Left colon (tissue), 2 donors: ENCODE data around the gene MACROD2. TPM values are rescaled to one million over a fixed set of nuclear protein-coding genes. Genes with fewer than 3 reads are reported as not detected.
"Not testable (repeated sequence)": the region's sequence is repeated elsewhere in the genome, so short reads cannot be mapped to it uniquely, and the experiment has no call there.

Source experiments
- ATAC-seq: fragments of 200-7000 bp; cut with Tn5 transposase; one replicate; pipeline ENCODE4 v1.9.1; 2020; ENCODE audit warnings: mild to moderate bottlenecking, moderate library complexity
- DNase-seq, 2 donors: peaks; one replicate each; pipeline ENCODE4 v3.0.0-alpha.2; 2020
- intact Hi-C, 2 donors: fragments of 100-400 bp; cut with DNase I in 1 of 2; cut with micrococcal nuclease in 1 of 2; formaldehyde crosslinking; loops; one replicate each; pipeline versions ENCODE4 v1.11.2 to v1.14.0; 2022; cut with DNase I, micrococcal nuclease
- total RNA-seq, 2 donors: library from RNA; stranded (reverse); fragmentation: NEBNext Ultra II Directional; extraction: Animal tissue kit (Norgen Biotek cat#: 25700); gene quantifications; one replicate each; pipeline ENCODE4 v1.2.1, GENCODE V29; 2021
- donor health status: DM: no; HTN: no; CAD: no.
- donor health status: DM: yes; HTN: yes; CAD: no.

MACROD2 gene
- total RNA-seq, 2 donors from 2014 or later, result 5.2 to 6.6 TPM

DNA sequence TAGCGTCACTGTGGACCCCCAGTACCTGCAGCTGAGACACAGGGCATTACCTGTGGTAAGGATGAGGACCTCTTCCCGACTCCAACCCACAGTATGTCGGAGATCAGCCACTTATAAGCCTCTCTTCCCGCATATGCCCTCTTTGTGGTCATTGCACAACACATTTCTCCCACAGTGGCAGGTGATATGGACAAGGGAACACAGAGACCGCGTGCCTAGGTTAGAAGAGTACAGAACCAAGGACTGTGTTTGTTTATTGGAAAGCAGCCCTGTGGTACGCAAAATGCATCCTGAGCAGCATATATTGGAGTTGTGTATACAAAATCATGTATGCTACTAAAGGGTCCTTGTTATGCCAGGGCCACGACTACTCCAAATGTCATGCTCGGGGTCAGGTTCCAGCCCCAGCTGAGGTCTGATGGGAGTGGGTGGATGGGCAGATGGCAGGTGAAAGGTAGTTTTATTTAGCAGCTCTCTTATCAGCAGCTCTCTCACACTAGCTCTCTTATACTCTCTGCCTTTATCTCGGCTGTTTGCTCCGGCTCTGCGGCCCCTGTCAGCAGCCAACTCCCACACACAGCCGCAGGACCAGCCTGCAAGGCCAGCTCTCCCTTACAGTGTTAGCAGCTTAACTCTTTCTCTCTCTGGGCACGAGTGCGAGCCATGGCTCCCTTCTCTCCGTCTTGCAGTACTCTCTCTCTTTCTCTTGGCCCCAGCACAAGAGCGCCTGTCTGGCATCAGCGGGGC lies 2009.0 kb downstream of the MACROD2 start:
- no peak for ATAC-seq
- DNase-seq, result no peak
- intact Hi-C loops, result no loop called here

DNA sequence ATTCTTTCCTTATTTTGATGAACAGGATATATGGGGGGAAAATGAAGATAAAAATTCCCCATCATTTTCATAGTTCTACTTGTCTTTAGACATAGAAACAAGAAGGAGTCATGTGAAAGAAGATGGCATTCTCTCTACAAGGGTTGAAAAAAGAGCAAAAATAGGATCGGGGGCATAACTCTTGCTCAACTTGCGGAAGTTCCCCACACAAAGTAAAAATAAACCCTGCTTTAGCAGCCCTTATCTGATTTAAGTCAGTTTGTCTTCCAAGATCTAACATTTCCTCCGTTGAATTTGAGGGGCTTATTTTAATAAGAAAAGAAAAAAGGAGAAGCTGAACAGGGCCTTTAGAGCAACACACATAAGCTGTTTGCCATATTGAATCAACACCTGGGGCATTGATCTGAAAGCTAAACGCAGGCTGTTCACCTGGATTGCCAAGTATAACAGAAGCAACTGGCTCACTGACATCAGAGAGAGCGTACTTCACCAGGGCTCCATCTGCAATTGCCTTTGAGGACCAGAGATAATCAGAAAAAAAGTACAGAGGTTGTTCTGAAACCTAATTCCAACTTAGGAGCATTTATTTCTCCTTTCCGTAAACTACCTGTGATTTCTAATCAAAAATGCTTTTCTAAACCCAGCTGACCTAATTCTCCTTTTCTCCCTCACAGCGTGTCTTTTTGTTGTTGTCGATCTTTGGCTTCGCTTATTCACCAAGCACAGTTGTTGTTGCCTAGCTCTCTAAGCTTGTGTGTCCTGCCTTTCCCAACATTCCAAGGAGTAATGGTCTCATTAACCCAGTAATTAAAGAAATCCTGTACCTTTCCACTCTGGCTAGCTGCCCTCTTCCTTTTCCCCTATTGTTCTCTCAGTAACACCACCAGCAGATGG lies 2010.0 kb downstream of the MACROD2 start:
- intact Hi-C loops, result no loop called here
- ATAC-seq (no peak), DNase-seq (no peak)

DNA sequence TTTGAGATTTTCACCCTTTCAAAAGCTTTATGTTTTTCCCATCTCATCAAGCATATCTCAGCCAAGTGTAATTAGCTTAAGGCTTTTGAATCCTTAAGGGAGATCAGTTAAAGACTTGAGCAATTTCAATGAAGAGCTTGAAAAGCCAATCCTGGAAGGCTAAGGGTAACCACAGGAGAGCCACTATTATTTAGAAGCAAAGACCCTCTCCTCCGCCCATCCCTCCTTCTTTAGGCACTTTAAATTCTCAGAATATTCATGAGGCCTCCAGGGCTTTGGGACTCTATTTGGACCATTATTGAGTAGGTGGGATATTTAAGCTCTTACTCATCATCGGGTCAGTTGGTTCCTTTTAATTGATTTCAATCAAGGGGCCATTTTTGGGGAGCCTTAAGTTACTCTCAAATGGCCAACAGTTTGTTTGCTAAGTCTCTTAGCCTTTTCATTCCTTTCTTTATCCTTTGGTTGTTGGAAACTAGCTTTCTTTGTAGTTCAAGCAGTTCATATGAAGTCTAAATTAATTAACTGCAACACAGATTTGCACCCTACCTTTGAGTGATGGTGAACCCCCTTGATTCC lies 2010.7 kb downstream of the MACROD2 start:
- no peak for ATAC-seq
- intact Hi-C loops, result no loop called here
- no peak for DNase-seq

GRCh38 chr20:16007164-16007563 lies 2011.8 kb downstream of the MACROD2 start:
- ATAC-seq (no peak), DNase-seq (no peak)
- intact Hi-C loops, result no loop called here

DNA sequence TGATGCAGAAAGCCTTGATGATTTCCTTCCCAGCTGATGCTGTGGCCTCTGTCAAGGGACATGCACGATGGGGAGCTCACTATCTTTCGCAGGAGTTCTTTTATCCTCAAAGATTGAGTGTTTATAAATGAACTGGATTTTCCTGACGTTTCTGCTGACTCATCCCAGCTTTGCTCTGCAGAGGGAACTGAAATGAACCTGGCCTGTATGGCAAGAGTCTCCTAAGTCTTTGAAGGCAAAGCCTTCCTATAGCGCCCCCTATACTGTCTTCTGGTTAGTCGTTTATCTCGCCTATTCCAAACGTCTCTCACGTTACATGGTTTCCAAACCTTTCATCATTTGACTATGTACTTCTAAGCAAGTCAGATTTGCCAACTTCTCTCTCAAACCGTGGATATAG lies 2012.6 kb downstream of the MACROD2 start:
- DNase-seq (no peak), ATAC-seq (no peak)
- intact Hi-C loops, result no loop called here

DNA sequence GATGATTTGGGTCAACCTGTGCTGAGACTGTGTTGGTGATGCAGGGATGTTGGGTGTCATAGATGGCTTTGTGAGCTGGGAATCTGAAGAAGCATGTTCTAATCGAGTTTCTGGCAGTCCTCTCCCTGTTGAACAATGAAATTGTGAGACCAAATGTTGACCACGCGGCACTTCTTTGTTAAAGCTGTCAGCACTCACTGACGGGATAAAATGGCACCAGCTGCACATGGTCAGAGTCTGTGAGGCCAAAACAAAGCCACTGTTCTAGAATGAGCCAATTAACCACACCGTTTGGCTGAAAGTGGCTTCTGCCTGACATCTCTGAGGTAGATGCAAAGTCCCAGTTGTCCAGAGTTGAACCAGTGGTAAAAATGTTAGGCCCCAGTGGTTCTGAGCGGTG lies 2015.7 kb downstream of the MACROD2 start:
- intact Hi-C loops, result no loop called here
- no peak for DNase-seq
- no peak for ATAC-seq

DNA sequence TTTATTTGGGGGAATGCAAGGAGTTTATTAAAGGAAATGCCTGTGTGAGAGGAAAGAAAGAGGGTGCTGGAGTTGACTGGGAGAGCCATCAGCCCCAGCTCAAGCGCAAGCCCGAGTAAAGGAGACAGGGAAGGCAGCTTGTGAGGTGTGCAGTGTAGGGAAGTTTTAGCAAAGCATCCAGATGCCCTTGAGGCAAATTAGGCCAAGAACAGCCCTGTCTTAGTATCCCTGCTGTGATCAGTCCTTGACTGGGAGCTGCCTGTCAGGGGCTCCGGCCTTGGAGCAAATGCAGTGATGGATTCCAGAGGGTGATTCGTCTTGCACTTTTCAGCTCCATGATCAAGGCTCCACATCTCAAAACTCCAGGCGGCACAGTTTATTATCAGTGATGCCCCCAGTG lies 2016.2 kb downstream of the MACROD2 start:
- intact Hi-C loops, result no loop called here
- ATAC-seq (no peak), DNase-seq (no peak)

DNA sequence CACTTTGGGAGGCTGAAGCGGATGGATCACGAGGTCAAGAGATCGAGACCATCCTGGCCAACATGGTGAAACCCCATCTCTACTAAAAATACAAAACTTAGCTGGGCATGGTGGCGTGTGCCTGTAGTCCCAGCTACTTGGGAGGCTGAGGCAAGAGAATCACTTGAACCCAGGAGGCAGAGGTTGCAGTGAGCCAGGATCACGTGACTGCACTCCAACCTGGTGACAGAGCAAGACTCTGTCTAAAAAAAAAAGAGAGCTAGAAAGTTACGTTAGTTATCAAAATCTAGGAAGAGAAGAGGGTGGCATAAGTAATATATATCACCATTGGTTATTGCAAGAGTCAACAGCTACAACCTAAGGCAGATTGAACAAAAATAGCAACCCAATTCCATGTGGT lies 2017.6 kb downstream of the MACROD2 start:
- ATAC-seq, DNase-seq, intact Hi-C loops: not testable (repeated sequence)

- DNase-seq (no peak), ATAC-seq (no peak)
- intact Hi-C loops, result no loop called here
Measured at GRCh38 chr20:16013631-16014030, 2018.3 kb downstream of the MACROD2 start.

DNA sequence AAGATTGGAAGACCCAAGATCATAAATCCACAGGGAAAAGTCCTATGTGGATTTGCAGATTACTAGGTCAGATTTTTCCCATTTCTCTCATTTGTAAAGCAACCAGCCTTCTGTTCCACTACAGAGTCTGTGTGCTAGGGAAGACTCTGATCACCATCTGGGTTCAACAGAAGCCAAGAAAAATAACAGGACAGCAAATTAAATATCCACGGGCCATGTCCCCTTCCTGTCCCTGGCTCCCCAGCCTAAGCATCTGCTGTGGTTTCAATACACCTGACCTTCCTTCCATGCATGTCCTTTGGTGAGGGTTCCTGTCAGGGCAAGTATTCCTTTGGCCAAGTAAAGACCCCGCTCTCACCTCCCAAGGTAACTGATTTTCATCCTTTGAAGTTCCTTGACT lies 2019.1 kb downstream of the MACROD2 start:
- intact Hi-C loops, result no loop called here
- ATAC-seq, result no peak
- DNase-seq, result no peak

- DNase-seq (no peak), ATAC-seq (no peak)
- intact Hi-C loops, result no loop called here
Measured at GRCh38 chr20:16017656-16018055, 2022.3 kb downstream of the MACROD2 start.

DNA sequence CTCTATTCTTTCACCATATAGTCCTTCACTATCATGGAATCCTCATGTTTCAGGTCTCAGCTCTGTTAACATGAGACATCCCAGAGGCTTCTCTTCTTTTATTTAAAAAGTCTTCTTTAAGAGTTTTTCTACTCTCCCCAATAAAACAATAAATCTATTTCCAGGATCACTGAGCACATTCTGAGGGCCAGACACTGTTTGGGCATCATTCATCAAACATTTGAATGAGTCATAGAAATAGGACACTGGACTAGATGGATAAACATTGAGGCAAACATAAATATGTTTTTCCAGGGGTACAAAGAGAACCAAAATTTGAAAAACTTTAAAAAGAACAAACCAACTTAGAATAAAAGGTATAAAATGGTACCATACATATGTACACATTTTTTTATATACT lies 2023.6 kb downstream of the MACROD2 start:
- DNase-seq (no peak), ATAC-seq (no peak)
- intact Hi-C loops, result no loop called here

DNA sequence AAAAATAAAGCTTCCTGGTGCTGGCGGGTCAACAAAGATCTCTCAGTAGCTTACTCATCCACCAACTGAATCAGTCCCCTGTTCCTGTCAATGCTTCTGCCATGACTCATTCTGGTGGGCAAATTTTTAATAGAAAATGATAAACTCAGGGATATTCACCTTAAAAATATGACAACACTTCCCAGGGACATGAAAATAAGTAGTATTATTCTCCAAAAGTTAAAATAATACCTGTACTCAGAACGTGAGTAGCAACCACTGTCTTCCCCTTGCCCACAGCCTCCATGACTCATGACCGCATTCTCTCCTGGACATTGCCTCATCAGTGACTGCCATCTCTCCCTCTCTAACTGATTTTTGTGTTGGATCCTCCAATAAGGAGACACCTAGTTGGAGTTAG lies 2025.7 kb downstream of the MACROD2 start:
- no peak for DNase-seq
- ATAC-seq, result no peak
- intact Hi-C loops, result no loop called here

DNA sequence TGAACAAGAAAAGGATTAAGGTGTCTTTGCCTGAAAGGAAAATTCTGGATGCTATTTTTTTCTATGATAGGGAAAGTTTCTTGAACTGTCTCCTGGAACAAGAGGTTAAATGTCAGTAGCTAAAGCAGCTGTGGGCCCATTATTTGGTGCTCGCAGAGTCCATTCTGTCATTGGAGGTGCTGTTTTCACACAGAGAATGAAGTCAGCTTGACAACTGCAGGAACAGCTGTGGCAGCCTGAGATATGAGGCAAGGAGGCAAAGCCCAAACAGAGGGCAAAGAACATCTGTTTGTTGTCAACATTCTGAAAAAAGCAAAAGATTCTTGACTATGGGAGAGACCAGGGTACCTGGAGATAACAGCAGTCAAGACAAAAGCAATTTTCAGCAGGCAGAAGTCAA lies 2029.8 kb downstream of the MACROD2 start:
- no peak for DNase-seq
- ATAC-seq, result no peak
- intact Hi-C loops, result no loop called here

- no peak for ATAC-seq
- DNase-seq, result no peak
- intact Hi-C loops, result no loop called here
Measured at GRCh38 chr20:16027686-16028085, 2032.4 kb downstream of the MACROD2 start.

DNA sequence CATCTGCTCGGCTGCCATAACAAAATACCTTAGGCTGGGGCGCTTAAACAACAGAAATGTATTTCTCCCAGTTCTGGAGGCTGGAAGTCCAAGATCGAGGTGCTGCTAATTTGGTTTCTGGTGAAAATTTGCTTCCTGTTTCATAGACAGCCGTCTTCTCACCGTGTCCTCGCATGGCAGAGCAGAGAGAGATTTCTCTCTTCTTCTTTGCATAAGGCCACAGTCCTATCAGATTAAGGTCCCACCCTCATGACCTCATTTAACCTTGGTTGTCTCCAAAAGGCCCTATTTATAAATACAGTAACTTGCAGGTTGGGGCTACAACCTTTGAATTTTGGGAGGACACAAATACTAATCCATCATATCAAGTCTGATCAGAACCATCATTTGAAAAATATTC lies 2033.6 kb downstream of the MACROD2 start:
- ATAC-seq (no peak), DNase-seq (no peak)

GRCh38 chr20:16030253-16030652 lies 2034.9 kb downstream of the MACROD2 start:
- ATAC-seq (no peak), DNase-seq (no peak)
- intact Hi-C loops, result no loop called here

More for the DNA sequence above, 2033.6 kb downstream of the MACROD2 start:
- intact Hi-C loops, result no loop called here

DNA sequence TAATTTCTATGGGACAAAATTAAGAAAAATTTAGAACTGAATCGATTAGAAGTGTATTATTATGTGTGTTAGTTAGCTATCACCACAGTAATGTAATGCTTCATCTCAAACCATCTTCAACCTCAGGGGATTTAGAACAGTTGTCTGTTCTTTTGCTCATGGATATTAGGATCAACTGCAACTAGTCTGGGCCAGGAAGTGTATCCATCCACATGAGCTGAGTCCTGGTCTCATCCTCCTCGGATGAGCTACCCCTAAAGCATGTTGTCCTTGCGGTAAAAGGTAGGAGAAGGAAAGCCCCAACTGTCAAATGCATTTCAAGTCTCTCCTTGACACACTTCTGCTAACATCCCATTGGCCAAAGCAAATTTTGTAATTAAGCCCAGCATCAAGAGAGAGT lies 2040.3 kb downstream of the MACROD2 start:
- DNase-seq, result no peak
- intact Hi-C loops, result no loop called here

DNA sequence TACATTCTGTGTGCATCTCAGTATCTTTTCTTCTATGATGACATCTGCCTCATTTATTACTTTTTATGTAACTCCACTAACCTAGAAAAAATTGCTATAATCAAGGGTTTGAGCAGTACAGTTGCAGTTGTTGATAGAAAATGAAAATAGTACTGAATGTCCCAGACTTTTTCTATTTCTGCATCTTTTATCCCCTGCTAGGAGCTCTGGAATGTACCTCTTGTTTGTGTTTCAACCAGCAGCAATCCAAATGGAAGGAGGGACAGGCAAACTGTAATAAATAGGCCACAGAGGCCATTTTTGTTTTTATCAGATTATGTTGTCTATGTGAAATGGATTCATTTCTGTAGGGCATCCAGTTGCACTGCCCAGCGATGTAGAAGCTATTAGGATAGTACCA lies 2041.0 kb downstream of the MACROD2 start:
- ATAC-seq (no peak), DNase-seq (no peak)

More for the DNA sequence above, 2040.3 kb downstream of the MACROD2 start:
- ATAC-seq, result no peak

GRCh38 chr20:16040742-16041141 lies 2045.4 kb downstream of the MACROD2 start:
- DNase-seq, result no peak

More for the DNA sequence above, 2041.0 kb downstream of the MACROD2 start:
- intact Hi-C loops, result no loop called here

More at GRCh38 chr20:16040742-16041141, 2045.4 kb downstream of the MACROD2 start:
- ATAC-seq, result no peak
- intact Hi-C loops, result no loop called here
